ENCODE data around the gene ADGRD1. TPM values are rescaled to one million over a fixed set of nuclear protein-coding genes. Genes with fewer than 3 reads are reported as not detected.

The ADGRD1 gene
- total RNA-seq, 1 donor from 2014 or later = 99.5 TPM

- H3K4me1 ChIP-seq = peaks cover 11% of the 10 kb centered on the region
- no peak for DNase-seq
- TF ChIP-seq CTCF (IDR thresholded peaks at IDR 0.05; ENCODE audit: borderline replicate concordance) = no peak
- H3K9me3 ChIP-seq (replicated peaks) = no peaks in the 10 kb centered on the region
- no peaks in the 10 kb centered on the region for H3K27me3 ChIP-seq (ENCODE audit: low read depth)
- no peak overlapping the region for H3K4me3 ChIP-seq
- intact Hi-C loops (cut with micrococcal nuclease) = no loop called here
- H3K27ac ChIP-seq (replicated peaks) = no peak overlapping the region
- peaks cover 52% of the 10 kb centered on the region for H3K36me3 ChIP-seq
Measured at GRCh38 chr12:131021154-131021541, 67.4 kb downstream of the ADGRD1 start.

GRCh38 chr12:131024026-131024425, 70.3 kb downstream of the ADGRD1 start:
- H3K36me3 ChIP-seq = peaks cover 40% of the 10 kb centered on the region
- DNase-seq = no peak
- no peak for TF ChIP-seq CTCF (IDR thresholded peaks at IDR 0.05; ENCODE audit: borderline replicate concordance)
- no peak overlapping the region for H3K27ac ChIP-seq (replicated peaks)
- intact Hi-C loops (cut with micrococcal nuclease) = no loop called here
- H3K4me3 ChIP-seq = no peak overlapping the region
- no peaks in the 10 kb centered on the region for H3K9me3 ChIP-seq (replicated peaks)
- H3K4me1 ChIP-seq = peaks cover 11% of the 10 kb centered on the region
- no peaks in the 10 kb centered on the region for H3K27me3 ChIP-seq (ENCODE audit: low read depth)

GRCh38 chr12:131024721-131025120, 71.0 kb downstream of the ADGRD1 start:
- Histone ChIP-seq H3K4me3 (no peak overlapping the region), H3K36me3 (peaks cover 40% of the 10 kb centered on the region), H3K27ac (replicated peaks) (no peak overlapping the region), H3K9me3 (replicated peaks) (no peaks in the 10 kb centered on the region), H3K27me3 (ENCODE audit: low read depth) (no peaks in the 10 kb centered on the region), H3K4me1 (peaks cover 11% of the 10 kb centered on the region)
- intact Hi-C loops (cut with micrococcal nuclease) = no loop called here
- DNase-seq = no peak
- no peak for TF ChIP-seq CTCF (IDR thresholded peaks at IDR 0.05; ENCODE audit: borderline replicate concordance)

GRCh38 chr12:131025234-131025633, 71.5 kb downstream of the ADGRD1 start:
- intact Hi-C loops (cut with micrococcal nuclease) = no loop called here
- peaks cover 10% of the 10 kb centered on the region for H3K4me1 ChIP-seq
- no peak overlapping the region for H3K4me3 ChIP-seq
- no peak for TF ChIP-seq CTCF (IDR thresholded peaks at IDR 0.05; ENCODE audit: borderline replicate concordance)
- no peak overlapping the region for H3K27ac ChIP-seq (replicated peaks)
- peaks cover 40% of the 10 kb centered on the region for H3K36me3 ChIP-seq
- no peaks in the 10 kb centered on the region for H3K27me3 ChIP-seq (ENCODE audit: low read depth)
- H3K9me3 ChIP-seq (replicated peaks) = no peaks in the 10 kb centered on the region
- no peak for DNase-seq

- Histone ChIP-seq H3K4me3 (no peak overlapping the region), H3K27me3 (ENCODE audit: low read depth) (no peaks in the 10 kb centered on the region), H3K4me1 (peaks cover 4% of the 10 kb centered on the region), H3K9me3 (replicated peaks) (no peaks in the 10 kb centered on the region), H3K36me3 (peaks cover 39% of the 10 kb centered on the region), H3K27ac (replicated peaks) (no peak overlapping the region)
- intact Hi-C loops (cut with micrococcal nuclease) = no loop called here
- DNase-seq = no peak
- TF ChIP-seq CTCF (IDR thresholded peaks at IDR 0.05; ENCODE audit: borderline replicate concordance) = no peak
Measured at GRCh38 chr12:131025939-131026702, 72.4 kb downstream of the ADGRD1 start.

Measured in left ventricle myocardium inferior (tissue), 1 donor.